Activated naive CD8-positive, alpha-beta T cell treated with anti-CD3 and anti-CD28 coated beads, Interleukin-2, amount 10 ng/mL, durations not matched to agents 7 days and 5 days (primary cell): ENCODE data around the gene GNAZ. TPM values are rescaled to one million over a fixed set of nuclear protein-coding genes. Genes with fewer than 3 reads are reported as not detected.

ENCODE experiments used
- ATAC-seq: fragments of 150-1000 bp; cut with Tn5 transposase; one replicate; pipeline ENCODE4 v1.10.0; 2021; ENCODE audit warnings: low read depth, moderate library complexity
- POLR2A ChIA-PET: fragments of 350-600 bp; sonication (Branson Sonifier 250); formaldehyde crosslinking; loops from one replicate; lab custom pipeline; 2021; ENCODE audit warnings: antibody characterized with exemption; lab: Charles Lee
- DNase-seq: peaks from one replicate; pipeline ENCODE4 v3.0.0; 2021
- H3K27ac Mint-ChIP-seq: one replicate; pipeline ENCODE4 v1.8.0; 2022; ENCODE audit warnings: mild to moderate bottlenecking, mixed read lengths
- H3K27me3 Mint-ChIP-seq: one replicate; pipeline ENCODE4 v1.8.0; 2022; ENCODE audit warnings: mild to moderate bottlenecking, moderate library complexity, mixed read lengths
- H3K36me3 Mint-ChIP-seq: one replicate; pipeline ENCODE4 v1.8.0; 2021; ENCODE audit warnings: mild to moderate bottlenecking, mixed read lengths
- H3K4me1 Mint-ChIP-seq: one replicate; pipeline ENCODE4 v1.8.0; 2021; ENCODE audit warnings: mixed read lengths
- H3K4me3 Mint-ChIP-seq: one replicate; pipeline ENCODE4 v1.8.0; 2022; ENCODE audit warnings: mild to moderate bottlenecking, moderate library complexity, mixed read lengths
- H3K9me3 Mint-ChIP-seq: one replicate; pipeline ENCODE4 v1.8.0; 2021; ENCODE audit warnings: mixed read lengths
- total RNA-seq, 2 experiments: library from RNA; stranded (reverse); gene quantifications; one replicate each; pipeline ENCODE4 v1.2.3, GENCODE V29; 2021

Gene GNAZ
- total RNA-seq, 2 experiments from 2014 or later: 0.20 to 0.22 TPM

GRCh38 chr22:23138584-23139435 lies 68.5 kb downstream of the GNAZ start:
- H3K4me1 Mint-ChIP-seq: peaks cover 43% of the 10 kb centered on the region

DNA sequence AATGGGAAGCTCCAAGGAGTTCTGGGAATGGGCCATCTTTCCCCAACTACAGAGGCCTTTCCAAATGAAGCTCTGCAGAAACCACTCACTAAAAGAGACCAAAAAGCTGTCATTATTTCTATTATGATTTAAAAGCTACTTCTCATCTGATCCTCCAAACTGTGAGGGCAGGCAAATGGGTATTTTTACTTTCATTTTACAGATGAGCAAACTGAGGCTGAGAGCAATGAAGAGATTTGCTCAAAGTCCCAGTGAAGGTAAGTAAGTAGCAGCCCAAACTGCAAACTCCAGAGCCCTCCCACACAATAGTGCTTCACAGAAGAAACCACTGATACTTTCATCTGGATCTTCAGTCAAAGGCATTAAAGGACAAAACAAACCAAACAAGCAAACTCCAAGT lies 70.1 kb downstream of the GNAZ start:
- DNase-seq (no peak), ATAC-seq (no peak)
- no peaks in the 10 kb centered on the region for H3K9me3 Mint-ChIP-seq
- peaks cover 48% of the 10 kb centered on the region for H3K4me1 Mint-ChIP-seq
- peaks cover 2% of the 10 kb centered on the region for H3K36me3 Mint-ChIP-seq
- POLR2A ChIA-PET: interaction anchor here (0.7 kb wide), 2 partner anchors 74 to 83 kb away, joined by 3 to 5 read pairs; no protein-coding TSS in a partner anchor
- H3K27me3 Mint-ChIP-seq: no peaks in the 10 kb centered on the region
- no peak overlapping the region for H3K4me3 Mint-ChIP-seq
- H3K27ac Mint-ChIP-seq: no peak overlapping the region

More at GRCh38 chr22:23138584-23139435, 68.5 kb downstream of the GNAZ start:
- ATAC-seq (no peak), DNase-seq (no peak)
- no peaks in the 10 kb centered on the region for H3K27me3 Mint-ChIP-seq
- H3K27ac Mint-ChIP-seq: peak overlapping the region; percentile 97
- H3K9me3 Mint-ChIP-seq: no peaks in the 10 kb centered on the region
- peak overlapping the region; percentile 73 for H3K4me3 Mint-ChIP-seq
- H3K36me3 Mint-ChIP-seq: no peaks in the 10 kb centered on the region
- POLR2A ChIA-PET: interaction anchor here (0.9 to 2.2 kb wide), 4 partner anchors 20 to 320 kb away, joined by 3 to 13 read pairs (median 6); partner anchors contain the start of gene BCR

DNA sequence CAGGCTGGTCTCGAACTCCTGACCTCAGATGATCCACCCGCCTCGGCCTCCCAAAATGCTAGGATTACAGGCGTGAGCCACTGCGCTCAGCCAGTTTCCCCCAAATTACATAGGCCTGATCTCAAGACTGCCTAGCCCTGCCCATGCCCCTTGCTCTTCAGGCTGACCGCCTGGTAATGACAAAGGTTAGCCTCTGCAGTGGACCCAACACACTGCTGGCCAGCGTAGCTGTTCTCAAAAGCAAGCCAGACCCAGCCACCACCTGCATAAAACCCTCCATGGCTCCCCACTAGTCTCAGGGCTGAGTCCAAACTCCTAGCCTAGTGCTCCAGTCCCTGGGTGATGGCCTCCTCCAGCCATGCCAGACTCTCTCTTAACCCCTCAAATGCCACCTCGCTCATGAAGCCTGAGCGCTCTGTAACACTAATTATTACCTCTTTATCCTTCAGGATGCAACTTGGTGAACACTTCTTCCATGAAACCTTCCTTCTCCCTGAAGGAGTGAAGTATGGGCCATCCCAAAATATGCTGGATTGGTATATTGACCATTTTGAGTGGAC lies 72.3 kb downstream of the GNAZ start:
- H3K9me3 Mint-ChIP-seq: no peaks in the 10 kb centered on the region
- H3K36me3 Mint-ChIP-seq: peaks cover 2% of the 10 kb centered on the region
- ATAC-seq (no peak), DNase-seq (no peak)
- H3K4me1 Mint-ChIP-seq: peaks cover 43% of the 10 kb centered on the region
- peak overlapping the region; percentile 90 for H3K27ac Mint-ChIP-seq
- POLR2A ChIA-PET: interaction anchor here (1.4 to 1.9 kb wide), 2 partner anchors 15 to 32 kb away, joined by 3 to 5 read pairs; no protein-coding TSS in a partner anchor
- H3K4me3 Mint-ChIP-seq: peak overlapping the region; percentile 75
- no peaks in the 10 kb centered on the region for H3K27me3 Mint-ChIP-seq

GRCh38 chr22:23143119-23143518 lies 72.8 kb downstream of the GNAZ start:
- Mint-ChIP-seq H3K4me3 (no peak overlapping the region), H3K4me1 (peaks cover 42% of the 10 kb centered on the region)
- POLR2A ChIA-PET: interaction anchor here (1.9 kb wide), 1 partner anchor 14 kb away, joined by 5 read pairs; no protein-coding TSS in a partner anchor

GRCh38 chr22:23144432-23144831 lies 74.1 kb downstream of the GNAZ start:
- no peaks in the 10 kb centered on the region for H3K27me3 Mint-ChIP-seq
- no peak overlapping the region for H3K27ac Mint-ChIP-seq
- DNase-seq: no peak
- peaks cover 32% of the 10 kb centered on the region for H3K4me1 Mint-ChIP-seq
- ATAC-seq: no peak
- peaks cover 2% of the 10 kb centered on the region for H3K36me3 Mint-ChIP-seq
- H3K4me3 Mint-ChIP-seq: peak overlapping the region; percentile 78
- no peaks in the 10 kb centered on the region for H3K9me3 Mint-ChIP-seq
- POLR2A ChIA-PET: interaction anchor here (0.6 to 1.4 kb wide), 7 partner anchors 9 to 1283 kb away, joined by 3 to 6 read pairs (median 3); partner anchors contain the start of gene ADORA2A

More at GRCh38 chr22:23143119-23143518, 72.8 kb downstream of the GNAZ start:
- ATAC-seq: no peak
- Mint-ChIP-seq H3K27me3 (no peaks in the 10 kb centered on the region), H3K27ac (peak overlapping the region; percentile 90), H3K36me3 (peaks cover 2% of the 10 kb centered on the region), H3K9me3 (no peaks in the 10 kb centered on the region)
- no peak for DNase-seq

DNA sequence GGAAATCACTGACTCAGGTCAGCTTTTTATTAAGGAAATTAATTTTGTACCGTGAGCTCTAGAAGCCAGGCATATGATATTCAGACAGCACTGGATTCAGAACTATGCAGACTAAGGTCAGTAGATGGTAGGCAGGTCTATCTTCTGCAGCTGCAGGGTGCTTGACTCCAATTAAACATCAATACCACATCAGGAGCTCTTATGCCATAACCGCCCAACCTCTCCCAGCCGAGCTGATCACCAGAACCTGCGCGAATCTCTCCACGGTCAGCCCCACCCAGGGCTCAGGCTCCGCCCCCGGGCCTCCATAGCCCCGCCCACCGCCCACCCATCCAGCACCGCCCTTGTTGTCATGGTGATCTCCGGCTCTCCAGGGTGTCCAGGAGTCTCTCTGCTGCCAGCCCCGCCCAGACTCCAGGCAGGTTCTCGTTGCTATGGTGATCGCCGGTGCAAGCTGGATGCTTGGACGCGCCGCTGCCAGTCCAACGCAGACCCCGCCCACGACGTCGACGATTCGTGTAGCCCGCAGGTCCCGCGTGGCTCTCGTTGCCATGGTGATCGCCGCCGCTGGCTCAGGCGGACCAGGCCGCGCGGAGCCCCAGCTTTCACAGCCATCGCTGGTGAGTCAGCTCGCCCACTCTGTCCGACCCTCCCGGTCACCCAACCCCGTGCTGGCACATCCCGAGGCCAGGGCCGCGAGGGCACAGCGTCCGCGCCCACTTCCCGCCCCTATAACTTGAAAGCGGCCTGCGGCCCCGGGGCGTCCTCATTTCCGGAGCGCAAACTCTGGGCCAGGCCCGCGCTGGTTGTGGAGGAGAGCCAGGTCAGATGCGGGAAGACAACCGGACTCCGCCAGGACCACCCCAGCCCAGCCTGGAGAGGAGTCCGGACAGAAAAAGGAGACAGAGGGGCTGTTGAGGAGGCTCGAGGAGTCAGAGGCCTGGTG lies 74.9 kb downstream of the GNAZ start, which contains the start of gene RAB36:
Gene RAB36 (plus strand): TSS at position 546 of the 946 bp plus-strand sequence. CDS start 1,140 bp downstream, outside the sequence.
- H3K27me3 Mint-ChIP-seq: no peaks in the 10 kb centered on the region
- H3K36me3 Mint-ChIP-seq: peaks cover 2% of the 10 kb centered on the region
- no peaks in the 10 kb centered on the region for H3K9me3 Mint-ChIP-seq
- POLR2A ChIA-PET: interaction anchor here (0.7 to 1.4 kb wide), 4 partner anchors 8 to 1282 kb away, joined by 3 to 6 read pairs (median 4); partner anchors contain the start of gene ADORA2A
- H3K4me3 Mint-ChIP-seq: peak within 1 kb of the TSS; percentile 78
- ATAC-seq: peak; percentile 40
- peak; percentile 85 for DNase-seq
- H3K4me1 Mint-ChIP-seq: peaks cover 28% of the 10 kb centered on the region
- peak within 1 kb of the TSS; percentile 54 for H3K27ac Mint-ChIP-seq

DNA sequence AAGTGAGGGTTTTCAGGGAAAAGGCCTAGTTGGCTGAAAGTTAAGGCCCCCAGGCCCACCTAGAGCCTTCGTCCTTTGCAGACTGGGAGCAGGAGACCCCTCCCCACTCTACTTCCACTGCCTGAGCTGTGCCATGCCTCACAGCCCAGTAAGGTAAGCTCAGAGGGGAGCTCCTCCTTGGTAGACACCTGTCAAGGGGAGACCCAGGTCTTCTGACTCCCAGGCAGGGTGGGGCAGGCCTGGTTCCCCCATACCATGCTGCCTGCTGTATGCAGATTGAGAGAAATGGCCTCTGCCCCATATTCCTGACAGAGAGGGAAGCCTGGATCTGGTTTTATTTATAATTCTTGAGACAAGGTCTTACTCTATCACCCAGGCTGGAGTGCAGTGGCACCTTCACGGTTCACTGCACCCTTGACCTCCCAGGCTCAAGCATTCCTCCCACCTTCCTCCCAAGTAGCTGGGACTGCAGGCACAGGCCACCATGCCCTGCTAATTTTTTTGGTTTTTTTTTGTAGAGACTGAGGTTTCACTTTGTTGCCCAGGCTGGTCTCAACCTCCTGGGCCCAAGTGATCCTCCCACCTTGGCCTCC lies 75.7 kb downstream of the GNAZ start:
- Mint-ChIP-seq H3K27ac (no peak overlapping the region), H3K4me3 (no peak overlapping the region)

DNA sequence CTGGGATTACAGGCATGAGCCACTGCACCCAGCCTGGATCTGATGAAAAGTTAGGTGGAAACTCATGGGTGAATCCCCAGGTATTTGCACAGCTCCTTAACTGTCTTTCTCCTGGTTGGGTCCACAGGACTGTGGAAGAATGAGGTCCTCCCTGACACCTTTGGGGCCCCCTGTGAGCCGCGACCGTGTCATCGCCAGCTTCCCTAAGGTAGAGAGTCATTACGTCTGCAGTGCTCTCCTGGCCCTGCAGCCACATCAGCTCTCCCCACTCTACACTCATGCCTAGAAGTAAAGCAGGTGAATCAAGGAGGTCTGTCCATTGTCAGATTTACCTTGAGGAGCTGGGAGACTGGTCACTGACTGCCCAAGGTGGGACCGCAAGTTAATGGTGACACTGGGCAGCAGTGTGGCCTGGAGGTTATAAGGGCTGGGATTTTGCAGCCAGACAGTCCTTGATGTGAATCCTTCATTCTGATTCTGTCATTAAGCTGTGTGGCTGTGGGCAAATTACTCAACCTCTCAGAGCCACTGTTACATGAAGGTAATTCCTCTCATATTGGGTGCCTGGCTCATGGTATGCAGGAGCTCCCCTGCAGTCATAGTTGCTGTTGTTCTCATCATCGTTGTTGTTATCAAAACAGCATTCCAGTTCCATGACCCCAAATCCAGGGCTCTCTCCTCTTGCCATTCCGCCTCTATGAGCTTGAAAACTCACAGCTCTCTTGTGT lies 76.3 kb downstream of the GNAZ start:
- DNase-seq (no peak), ATAC-seq (no peak)
- no peak overlapping the region for H3K27ac Mint-ChIP-seq
- no peak overlapping the region for H3K4me3 Mint-ChIP-seq
- peaks cover 2% of the 10 kb centered on the region for H3K36me3 Mint-ChIP-seq
- POLR2A ChIA-PET: no interaction called here
- H3K27me3 Mint-ChIP-seq: no peaks in the 10 kb centered on the region
- H3K9me3 Mint-ChIP-seq: no peaks in the 10 kb centered on the region
- H3K4me1 Mint-ChIP-seq: peaks cover 21% of the 10 kb centered on the region

More for the DNA sequence above, 75.7 kb downstream of the GNAZ start:
- DNase-seq: no peak
- Mint-ChIP-seq H3K9me3 (no peaks in the 10 kb centered on the region), H3K27me3 (no peaks in the 10 kb centered on the region), H3K36me3 (peaks cover 2% of the 10 kb centered on the region), H3K4me1 (peaks cover 25% of the 10 kb centered on the region)
- POLR2A ChIA-PET: no interaction called here
- no peak for ATAC-seq

DNA sequence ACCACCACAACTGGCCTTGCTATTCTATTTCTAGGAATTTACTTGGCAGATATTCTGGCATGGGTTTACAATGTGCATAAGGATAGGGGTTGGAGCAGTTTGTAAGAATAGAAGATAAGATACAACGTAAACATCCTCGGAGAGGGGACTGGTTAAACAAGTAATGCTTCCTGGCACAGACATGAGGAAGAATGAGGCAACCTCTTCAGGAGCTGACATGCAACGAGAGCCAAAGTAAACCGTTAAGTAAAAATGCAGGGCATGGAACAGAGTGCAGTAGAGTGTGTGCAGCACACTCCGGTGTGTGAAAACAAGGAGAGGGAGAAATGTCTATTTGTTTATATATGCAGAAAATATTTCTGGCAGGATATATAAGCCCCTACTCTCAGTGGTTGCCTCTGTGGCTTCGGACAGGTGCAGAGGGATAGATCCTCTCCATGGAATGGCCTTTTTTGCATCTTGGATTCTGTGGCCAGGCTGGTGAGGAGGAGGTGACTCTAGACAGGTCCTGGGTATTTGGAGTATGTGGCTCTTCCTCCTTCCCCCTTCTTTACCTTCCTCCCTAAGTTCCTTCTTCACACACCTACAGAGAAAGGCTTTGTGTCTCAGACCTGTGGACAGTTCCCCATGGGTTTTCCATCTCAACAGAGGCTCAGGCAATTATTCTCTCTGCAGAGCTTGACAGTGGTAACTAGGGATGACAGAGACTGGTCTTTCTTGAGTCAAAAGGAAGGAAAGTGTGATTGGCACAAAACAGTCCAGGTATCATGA lies 77.5 kb downstream of the GNAZ start:
- POLR2A ChIA-PET: interaction anchor here (0.5 kb wide), 1 partner anchor 458 kb away, joined by 4 read pairs; no protein-coding TSS in a partner anchor
- Mint-ChIP-seq H3K4me1 (peaks cover 12% of the 10 kb centered on the region), H3K9me3 (no peaks in the 10 kb centered on the region), H3K36me3 (peaks cover 2% of the 10 kb centered on the region), H3K27ac (no peak overlapping the region), H3K4me3 (no peak overlapping the region), H3K27me3 (no peaks in the 10 kb centered on the region)
- no peak for DNase-seq
- no peak for ATAC-seq

GRCh38 chr22:23149743-23150238 lies 79.5 kb downstream of the GNAZ start:
- peaks cover 18% of the 10 kb centered on the region for H3K4me1 Mint-ChIP-seq
- ATAC-seq: no peak
- H3K27me3 Mint-ChIP-seq: no peaks in the 10 kb centered on the region
- peak overlapping the region; percentile 42 for H3K27ac Mint-ChIP-seq
- H3K36me3 Mint-ChIP-seq: no peaks in the 10 kb centered on the region
- no peak overlapping the region for H3K4me3 Mint-ChIP-seq
- H3K9me3 Mint-ChIP-seq: no peaks in the 10 kb centered on the region
- no peak for DNase-seq
- POLR2A ChIA-PET: no interaction called here

DNA sequence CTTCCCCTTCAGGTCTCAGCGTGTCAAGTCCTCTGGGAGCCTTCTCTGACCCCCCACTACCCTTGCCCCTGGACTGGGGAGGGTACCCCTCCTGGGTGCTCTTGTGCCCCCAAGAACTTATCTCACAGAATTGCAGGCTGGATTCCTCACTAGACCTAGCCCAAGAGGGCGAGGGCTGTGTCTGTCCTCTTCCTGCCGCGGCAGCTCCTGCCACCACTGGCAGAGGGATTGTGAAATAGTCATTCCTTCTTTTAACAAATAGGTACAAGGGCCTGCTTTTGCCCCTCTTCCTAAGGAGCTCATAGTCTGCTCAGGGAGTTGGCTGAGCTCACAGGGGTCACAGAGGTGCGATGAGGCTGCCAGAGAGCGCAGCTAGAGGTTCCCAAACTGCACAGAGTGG lies 80.4 kb downstream of the GNAZ start:
- DNase-seq (no peak), ATAC-seq (no peak)
- H3K4me3 Mint-ChIP-seq: no peak overlapping the region
- H3K27ac Mint-ChIP-seq: no peak overlapping the region
- H3K27me3 Mint-ChIP-seq: no peaks in the 10 kb centered on the region
- POLR2A ChIA-PET: no interaction called here
- H3K9me3 Mint-ChIP-seq: no peaks in the 10 kb centered on the region
- H3K36me3 Mint-ChIP-seq: no peaks in the 10 kb centered on the region
- H3K4me1 Mint-ChIP-seq: peaks cover 16% of the 10 kb centered on the region
